H4 (cell line): ENCODE data around the gene UBASH3B. TPM values are rescaled to one million over a fixed set of nuclear protein-coding genes. Genes with fewer than 3 reads are reported as not detected.
A peak's percentile ranks its signal among the peaks of the same experiment; 100 is the strongest.

Source experiments
- DNase-seq: peaks from one replicate; pipeline ENCODE4 v3.0.0-alpha.2; 2015; ENCODE audit warnings: low spot score
- total RNA-seq: library from RNA; depleted of rRNA; stranded (reverse); fragments of >200 nt; shearing (Covaris generic); gene quantifications from 2 replicates; pipeline ENCODE4 v1.2.3, GENCODE V29; 2014

Gene UBASH3B
- total RNA-seq, 1 experiment from 2014 or later = 4.4 TPM

DNA sequence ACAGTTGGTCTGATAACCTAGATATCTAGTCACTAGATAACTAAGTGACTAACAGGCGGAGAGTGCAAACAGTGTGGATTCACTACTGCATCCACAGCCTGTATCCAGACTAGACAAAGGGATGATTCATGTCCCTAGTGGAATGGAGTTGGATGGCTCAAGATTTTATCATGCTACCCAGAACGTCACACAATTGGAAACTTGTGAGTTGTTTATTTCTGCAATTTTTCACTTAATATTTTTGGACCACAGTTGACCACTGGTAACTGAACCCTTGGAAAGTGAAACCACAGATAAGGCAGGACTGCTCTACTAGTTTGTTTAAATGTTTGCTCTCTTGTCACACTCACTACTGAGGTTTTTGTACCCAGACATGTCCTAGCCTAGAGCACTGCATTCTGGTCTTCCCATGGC is 76.0 kb downstream of the UBASH3B start:
- DNase-seq = no peak

DNA sequence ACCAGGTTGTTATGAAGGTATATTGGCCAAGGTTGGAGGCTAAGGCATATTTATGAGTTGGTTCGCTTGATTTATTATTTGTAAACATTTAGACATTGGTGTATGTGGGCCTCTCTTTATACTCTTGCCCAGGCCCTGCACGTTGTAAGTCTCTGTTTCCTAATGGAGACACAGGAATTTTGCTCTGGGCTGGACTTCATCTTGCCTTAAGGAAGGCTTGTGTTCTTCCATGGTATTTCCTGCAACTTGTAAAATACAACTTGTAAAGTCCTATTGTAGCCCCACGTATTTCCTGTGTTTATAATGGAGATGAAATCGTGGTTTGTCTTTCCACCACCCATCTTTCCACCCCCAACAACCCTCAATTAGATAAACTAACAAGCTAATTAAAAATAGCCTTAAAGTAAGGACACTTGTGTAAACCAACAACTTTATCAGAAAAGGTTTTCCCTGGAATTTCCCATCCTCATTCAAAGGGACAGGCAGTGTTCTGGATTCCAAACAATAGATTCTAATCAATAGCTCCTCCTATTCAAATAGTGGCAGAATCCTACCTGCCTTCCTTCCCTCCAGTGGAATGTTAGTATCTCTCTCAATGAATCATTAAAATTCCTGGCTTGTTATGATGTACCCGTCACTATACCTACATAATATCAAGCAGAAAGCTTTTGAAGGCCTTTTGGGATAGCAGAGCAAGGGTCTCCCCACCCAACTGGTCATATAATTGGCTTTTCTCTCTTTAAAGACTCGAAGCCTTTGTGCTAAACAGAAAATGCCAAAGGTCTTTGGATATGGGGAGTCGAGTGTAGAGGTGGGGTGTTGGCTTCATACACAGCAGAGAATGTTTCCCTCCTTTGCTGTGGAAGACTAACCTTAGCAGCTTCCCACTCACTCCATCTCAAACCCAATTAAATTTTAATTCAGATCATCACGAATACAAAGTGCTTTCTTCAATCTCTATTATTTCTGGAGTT is 77.1 kb downstream of the UBASH3B start:
- no peak for DNase-seq

DNA sequence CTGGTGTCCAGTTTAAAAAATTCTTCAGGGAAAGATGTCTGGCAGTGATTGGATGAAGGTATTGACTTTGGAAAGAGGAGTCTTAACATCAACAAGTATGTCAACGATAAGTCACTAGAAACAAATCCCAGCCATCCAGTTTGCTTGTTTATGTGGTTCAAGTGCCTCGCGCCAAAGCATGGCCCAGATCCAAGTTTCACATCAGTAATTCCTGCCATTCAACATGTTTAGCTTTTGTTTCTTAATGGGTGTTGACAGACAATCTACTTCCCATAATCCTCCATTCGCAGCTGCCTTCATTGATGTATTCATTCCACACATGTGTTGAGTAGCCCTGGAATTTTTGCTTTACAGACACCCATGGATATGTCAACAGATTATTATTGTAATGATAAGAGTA is 77.8 kb downstream of the UBASH3B start:
- no peak for DNase-seq

DNA sequence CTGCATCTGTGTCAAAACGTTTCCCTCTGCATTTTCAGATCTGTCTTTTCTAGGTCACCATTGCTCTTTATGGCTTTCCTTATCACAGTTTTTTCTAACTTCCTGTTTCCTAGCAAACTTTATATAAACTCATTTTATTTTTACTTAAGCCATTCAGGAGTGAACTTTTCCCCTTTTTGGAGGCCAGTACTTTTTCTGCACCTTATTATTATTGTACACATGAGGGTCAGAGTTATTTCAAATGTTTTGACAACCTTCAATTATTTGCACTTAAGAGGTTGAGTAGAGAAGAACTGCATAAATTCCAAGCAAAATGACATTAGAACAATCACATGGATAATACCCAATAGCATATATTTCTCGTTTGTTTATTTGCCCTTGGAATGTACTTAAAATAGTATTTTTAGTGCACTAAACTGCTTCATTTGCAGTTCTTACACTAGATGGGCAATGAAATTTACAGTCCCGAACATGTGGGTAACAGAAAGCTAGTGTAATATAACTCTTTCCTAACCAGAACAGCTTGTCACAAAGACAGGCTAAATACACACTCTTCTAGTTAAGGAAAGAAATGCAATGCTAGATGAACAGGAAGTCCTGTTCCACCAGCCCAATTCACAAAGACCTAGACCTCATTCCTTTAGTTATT is 79.5 kb downstream of the UBASH3B start:
- no peak for DNase-seq

DNA sequence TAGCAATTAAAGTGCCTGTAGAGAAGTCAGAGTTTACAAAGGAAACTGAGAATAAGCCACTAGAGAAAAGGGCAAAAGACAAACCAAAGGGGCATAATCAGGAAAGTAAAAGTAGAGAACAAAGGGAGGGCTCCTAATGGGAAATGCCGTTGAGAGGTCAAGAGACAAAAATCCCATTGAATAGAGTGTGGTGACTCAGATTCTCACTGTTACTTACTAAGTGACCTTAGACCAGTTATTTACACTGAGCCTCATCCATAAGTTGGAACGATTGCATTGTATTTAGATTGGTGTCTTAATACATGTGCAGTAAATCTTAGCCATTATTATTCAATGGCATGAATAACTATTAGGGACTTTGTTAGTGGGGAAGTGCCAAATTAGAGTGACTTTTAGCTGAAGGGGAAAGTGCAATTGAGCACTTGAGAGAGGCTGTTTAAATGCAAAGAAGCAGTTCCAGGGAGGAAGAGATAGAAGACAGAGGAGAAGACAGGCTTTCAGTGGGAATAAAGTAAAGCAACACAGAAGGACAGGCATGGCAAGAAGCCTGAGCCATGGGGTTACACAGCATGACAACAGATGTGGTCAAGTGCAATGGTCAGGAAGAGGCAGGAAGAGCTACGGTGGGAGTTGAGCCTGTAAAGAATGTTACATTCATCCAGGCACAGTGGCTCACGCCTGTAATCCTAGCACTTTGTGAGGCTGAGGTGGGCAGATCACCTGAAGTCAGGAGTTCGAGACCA is 82.6 kb downstream of the UBASH3B start:
- no peak for DNase-seq

DNA sequence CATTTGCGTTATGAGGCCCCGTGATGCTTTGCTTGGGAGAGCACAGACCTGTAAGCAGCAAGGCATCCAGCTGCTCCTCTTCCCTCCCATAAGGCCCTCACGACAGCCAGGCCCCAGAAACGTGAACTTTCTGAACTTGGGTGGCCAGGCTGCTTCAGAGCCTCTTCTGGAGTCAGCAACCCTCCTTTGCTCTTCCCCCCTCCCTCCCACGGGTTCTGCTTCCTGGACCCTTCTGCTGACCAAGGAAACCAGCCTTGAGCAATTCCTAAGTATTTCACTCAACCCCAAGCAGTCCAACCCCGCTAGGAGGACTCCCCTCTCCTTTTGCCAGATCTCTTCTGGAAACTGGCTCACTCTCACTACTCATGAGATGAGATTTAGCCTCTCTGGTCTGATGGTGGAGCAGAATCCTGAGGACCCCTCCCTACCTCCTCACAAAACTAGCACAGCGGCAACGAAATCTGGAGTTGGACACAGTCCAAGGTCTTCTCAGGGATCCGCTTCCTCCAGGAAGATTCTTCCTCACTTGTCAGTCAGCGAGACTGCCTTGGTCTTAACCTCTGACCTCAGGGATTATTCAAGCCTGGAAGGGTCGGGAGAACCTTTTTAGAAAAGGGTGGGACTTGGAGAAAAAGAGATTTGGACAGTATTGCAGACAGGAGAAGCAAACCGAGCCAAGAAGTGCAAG is 86.2 kb downstream of the UBASH3B start:
- no peak for DNase-seq

DNA sequence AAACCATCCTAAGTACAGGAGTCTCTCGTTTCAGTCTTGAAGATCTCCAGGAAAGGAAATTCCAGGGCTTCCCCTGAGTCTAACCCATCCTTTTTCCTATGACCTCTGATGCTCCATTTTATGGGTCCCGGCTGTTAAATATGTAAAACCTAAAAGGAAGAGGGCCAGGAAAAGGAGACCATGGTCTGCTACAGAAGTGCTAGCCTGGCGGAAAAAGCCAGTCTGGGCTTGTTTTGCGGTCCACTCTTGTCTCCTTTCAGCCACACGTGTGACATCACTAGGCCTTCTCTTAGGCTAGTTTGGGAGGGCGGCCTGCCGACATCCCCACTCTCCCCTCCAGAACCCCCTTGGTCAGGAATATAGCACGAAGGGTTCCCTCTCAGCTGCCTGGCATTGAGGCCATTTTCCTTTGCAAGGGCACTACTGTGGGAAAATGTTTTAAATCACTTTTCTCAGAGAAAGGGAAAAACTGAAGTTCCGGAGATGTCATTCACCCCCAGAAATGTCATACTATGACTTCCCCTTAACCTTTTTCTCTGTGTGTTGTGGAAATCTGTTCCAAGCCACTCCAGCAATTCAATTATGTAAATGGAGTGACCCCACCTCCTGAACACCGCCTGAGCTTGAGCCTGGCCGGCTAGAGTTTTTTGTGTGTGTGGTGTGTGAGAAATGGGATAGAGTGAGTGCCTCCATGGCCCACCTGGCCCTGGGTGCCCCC is 86.9 kb downstream of the UBASH3B start:
- DNase-seq = no peak

DNA sequence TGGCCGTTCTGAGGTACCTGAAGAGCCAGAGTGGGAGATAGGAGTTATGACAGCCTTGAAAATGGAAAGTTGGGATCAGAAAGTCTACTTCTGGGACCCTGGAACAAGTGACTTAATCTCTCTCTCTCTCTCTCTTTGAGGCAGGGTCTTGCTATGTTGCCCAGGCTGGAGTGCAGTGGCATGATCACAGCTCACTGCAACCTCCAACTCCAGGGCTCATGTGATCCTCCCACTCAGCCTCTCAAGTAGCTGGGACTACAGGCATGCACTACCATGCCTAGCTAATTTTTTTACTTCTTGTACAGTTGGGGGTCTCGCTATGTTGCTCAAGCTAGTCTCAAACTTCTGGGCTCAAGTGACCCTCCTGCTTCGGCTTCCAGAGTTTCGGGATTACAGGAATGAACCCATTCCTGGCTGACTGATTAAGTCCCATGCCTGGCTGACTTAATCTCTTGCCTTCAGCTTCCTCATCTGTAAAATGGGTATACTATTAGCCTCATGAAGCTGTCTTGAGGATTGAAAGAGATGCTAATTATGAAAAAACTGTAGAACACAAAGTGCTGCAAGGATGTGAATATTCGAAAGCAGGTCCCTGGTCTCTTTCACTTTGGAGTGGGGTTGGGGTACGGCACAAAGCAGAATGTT is 87.7 kb downstream of the UBASH3B start:
- no peak for DNase-seq

DNA sequence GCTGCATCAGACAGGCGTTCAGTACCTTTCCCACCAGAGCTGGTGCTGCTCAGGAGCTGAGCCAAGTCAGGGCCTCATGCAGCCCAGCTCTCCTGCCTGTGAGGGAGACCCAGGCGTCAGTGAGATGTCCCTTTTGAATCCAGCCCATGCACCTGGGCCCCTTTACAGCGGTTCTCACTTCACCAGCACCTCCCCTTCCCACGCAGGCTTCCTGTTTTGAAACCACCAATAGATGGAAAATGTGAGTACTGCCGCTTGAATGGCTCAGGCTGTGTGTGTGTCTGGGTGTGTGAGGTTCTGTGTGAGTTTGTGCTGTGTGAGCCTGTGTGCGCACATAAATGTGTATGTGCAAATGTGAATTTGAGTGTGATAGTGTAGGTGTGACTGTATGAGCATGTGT is 88.4 kb downstream of the UBASH3B start:
- DNase-seq = no peak

DNA sequence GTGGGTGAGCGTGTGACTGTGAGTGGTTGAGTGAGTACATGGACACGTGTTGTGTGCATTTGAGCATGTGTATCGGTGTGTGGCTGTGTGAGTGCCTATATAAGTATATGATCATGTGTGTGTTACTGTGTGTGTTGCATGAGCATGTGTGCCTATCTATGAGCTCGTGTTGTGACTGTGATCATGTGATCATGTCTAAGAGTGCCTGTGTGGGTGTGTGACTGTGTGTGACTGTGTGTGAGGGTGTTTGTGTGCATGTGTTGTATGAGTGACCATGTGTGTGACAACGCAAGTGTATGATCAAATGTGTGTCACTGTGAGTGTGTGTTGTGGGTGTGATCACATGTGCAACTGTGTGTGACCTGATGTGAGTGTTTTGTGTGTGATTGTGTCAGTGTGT is 88.8 kb downstream of the UBASH3B start:
- DNase-seq = no peak

DNA sequence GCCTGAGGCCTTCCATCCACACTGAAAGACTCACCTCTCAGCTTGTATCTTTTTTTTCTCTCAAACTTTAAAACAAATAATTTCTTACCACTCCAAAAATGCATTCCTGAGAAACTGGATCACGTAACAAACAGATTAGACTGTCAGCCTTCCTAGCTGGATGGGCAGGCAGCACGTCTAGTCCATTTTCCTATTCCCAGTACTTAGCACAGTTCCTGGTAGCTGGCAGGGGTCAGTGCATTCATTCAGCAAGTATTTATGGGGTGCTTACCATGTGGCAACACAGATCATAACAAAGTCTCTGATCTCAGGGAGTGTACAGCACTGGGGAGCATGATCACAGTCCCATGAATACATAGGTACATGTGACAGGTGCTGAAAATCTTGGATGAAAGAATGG is 89.6 kb downstream of the UBASH3B start:
- DNase-seq = no peak

DNA sequence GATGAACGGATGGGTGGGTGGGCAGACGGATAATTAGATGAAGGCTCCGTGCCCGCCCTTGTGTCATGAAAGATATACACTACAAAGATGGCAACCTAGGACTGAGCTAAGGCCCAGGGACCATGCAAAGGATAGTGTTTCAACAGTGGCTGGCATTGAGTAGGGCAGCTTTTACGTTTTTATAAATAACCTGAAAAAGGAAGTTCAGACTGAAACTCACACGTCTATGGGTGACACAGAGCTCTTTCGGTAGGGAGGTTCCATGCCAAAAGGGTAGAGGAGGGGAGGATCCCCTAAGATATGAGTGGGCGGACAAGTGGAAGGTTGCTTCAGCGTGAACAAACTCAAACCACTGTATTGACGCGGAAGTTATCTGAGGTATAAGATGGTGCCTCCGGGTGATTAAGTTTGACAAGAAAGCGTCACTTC is 90.5 kb downstream of the UBASH3B start:
- no peak for DNase-seq

DNA sequence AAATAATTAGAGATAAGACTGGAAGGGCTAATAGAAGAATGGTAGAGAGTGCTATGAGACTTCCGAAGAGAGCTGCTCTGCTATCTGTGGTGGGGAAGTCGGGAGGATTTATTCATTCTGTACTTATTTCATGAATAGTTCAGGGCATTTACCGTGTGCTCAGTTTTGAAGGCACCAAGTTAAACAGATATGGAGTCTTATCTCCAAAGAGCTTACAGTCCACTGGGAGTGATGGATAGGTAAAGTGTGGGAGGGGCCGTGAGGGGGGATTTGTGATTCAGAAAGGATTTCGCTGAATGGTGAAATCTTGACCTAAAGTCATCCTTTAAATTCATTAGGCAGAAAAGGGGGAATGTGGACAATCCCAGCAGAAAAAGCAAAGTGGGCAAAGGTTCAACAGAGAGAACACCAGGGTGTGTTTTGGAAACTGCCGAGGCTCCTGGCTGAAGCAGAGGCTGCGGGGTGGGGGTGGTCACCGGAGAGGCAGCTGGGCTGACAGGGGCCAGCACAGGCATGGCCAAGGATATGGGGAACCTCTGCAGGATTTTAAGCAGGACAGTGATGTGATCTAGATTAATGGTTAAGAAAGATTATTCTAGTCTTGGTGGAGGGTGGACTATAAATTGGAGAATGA is 91.2 kb downstream of the UBASH3B start:
- no peak for DNase-seq

DNA sequence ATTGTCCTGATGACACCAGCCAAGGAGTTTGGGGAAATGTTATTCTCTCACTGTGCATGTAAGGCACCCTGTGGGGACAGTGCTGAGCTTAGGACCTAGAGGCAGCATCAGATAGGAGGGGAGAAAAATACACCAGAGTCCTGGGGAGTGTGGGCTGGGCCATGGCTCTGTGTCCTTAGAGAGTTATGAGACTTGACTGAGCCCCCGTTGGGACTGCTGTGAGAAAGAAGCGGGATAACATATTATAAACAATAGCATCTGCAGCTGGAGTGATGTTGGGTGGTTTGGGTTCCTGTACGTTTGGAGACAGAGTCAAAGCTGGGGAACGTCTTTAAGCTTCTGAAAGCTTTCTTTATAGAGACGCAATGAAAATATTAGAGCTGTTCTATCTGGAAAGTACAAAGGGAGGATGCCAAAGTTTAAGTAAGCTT is 91.8 kb downstream of the UBASH3B start:
- no peak for DNase-seq

DNA sequence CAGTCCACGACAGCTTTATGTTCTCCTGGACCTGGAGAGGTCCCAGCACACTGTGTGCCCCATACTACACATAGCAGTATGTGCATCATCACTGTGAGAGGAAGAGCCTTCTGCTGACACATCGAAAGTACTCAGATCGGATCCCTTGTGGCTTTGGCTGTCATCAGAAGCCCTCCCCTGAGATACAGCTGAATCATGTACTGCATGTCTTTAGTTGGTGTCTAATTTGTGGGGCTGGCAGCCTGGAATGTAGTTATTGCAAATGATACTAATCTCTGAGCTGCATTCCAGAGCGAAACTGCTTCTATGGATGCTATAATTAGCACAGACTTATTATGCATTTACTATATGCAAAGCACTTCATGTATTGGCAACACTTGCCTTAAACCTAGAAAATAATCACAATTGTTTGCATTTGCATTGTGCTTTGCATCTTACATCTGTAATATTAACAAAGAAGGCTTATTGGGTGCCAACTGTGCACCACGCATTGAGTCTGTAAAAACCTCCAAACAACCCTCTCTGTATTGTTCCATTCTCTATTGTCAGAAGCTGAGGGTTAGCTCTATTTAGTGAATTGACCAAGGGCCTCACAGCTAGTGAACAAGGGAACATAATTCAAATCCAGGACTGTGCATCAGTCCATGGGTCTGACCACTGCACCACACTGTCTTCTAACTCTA is 93.6 kb downstream of the UBASH3B start:
- DNase-seq = peak; percentile 61

DNA sequence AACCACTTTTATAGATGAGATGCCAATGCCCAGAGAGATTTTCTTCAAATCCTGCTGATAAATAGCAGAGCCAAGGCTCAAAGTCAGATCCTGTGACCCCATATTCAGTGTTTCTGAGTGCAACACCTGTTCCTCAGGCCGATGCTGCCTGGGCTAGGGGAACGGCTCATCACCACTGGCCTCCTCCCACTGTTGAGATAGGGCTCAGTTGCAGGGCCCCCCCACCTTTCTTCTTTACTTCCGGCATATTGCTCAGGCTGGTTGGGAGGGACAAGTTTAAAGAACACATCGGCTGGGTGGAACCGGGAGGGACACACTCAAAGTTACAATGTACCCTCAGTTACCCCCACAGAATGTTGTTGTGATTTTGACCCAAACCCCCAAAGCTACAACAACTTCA is 94.5 kb downstream of the UBASH3B start:
- DNase-seq = no peak

DNA sequence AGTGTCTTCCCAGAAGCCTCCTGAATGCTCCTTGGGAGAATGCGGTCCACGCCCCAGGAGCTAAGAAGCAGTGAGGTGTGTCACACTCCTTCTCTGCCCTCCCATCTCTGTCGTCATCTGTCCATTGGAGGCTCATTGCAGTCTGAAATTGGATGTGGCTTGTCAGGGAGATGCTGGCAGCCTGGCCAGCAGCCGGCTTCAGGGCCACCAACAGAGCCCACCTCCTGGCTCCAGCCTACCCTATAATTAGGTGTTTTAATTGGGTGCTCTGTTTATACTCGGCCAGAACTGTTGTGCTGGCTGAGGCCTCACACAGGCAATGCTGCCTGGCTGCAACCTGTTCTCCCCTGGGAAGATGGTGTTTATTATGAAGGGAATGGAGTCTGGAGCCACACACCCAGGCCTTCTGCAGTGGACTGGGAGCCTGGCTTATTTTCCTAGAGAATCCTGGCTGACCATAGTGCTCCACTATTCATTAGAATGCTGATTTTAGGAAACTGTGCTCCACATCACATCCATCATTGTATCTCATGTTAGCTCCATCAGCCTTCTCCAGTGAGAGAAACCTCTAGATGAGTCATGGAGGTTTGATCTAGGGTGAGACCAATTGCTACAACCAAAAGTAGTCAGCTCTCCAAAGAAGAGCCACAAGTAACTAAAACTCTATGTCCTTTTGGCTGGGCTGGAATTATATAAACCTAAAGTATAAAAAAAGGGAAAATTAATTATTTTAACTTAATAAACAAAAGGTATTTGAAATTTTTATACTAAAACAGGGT is 96.0 kb downstream of the UBASH3B start:
- DNase-seq = peak; percentile 27

DNA sequence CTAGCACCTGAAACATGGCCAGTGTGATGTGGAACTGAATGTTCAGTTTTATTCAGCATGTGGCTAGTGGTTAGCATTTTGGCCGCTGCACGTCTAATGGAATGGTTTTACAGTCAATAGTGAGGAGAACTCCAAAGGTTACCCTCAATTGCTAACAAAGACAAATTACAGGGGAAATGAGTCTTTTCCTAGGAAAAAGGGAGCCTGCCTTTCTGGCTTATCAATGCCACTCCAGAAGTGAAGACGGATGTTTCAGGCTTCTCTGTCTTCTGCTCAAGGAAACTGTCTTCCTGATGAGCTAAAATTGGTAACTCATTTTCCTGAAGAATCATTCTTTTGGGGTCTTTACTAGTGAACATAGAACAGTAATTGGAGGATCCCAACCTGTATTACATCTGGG is 98.5 kb downstream of the UBASH3B start:
- no peak for DNase-seq
